Activated gamma-delta T cell treated with Interleukin-2 at 50 U/mL for 16 hours (primary cell): Measurements from ENCODE around the gene CTCFL.

Source experiments
- DNase-seq: peaks from one replicate; pipeline ENCODE4 v3.0.0-alpha.2; 2020

Gene CTCFL

DNA sequence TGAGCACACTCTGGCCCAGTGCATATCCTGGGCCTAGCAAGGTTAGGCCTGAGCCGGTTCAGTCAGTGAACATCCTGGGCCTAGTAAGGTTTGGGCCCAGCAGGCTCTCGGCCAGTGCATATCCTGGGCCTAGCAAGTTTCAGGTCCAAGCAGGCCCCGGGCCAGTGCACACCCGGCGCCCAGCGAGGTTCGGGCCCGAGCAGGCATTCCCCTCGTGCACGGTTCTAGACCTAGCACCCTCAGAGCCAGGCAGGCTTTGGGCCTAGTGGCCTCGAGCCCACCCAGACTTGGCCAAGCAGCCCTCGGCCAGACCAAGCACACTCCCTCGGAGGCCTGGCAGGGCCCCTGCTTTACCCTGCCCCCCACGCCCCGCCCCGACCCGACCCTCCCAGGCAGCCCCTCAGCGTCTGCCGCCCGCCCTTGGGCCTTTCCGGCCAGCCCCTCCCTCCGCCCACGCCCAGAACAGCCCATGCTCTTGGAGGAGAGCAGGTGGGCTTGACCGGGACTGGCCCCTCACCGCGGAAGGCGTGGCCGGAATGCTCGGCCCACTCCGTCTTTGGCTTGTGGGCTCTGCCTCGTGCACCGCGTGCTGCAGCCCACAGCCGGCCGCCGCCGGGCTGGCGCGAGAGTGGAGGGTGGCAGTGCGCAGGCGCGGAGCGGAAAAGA is at the start of gene CTCFL:
TSS of gene CTCFL (minus strand) at position 630 of the 666 bp plus-strand sequence. CDS start 935 bp downstream, outside the sequence.
- DNase-seq, result no peak

DNA sequence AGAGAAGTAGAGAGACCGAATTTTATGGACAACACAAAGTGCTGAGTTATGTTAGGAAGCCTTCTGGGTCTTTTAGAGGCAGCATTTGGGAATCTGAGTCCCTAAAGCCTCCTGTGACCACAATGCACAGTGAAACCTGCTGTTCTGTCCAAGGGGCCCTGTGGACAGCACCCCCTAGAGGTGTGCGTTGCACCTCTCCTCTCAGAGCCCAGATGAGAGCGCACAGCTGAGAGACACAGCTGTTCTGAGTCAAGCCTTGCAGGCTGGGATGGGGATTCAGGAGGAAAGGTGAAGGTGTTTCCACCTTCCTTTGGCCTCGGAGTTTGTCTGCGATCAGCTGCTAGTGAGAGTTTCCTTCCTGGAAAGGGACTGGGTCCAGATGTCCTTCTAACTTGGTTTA is 49.0 kb upstream of the CTCFL start:
- no peak for DNase-seq

DNA sequence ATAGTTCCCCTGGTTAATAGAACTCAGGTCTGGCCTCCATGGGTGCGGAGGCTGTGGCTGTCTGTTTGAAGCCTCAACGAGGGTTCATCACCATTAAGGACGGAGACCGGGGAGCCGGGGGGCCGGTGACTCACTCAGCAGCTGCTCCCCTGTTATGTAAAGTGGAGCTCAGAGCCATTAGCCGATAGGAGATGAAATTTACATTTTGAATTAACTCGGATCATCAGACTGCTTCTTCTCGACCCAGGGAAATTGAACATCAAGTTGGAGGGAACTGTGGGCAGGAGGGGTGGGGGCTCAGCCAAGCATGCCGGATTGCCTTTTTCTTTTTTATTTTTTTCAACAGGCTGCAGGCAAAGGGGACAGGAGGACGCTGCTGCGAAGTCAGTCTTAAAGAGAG is 48.3 kb upstream of the CTCFL start:
- DNase-seq, result no peak

- no peak for DNase-seq
These were observed 47.0 kb upstream of the CTCFL start for GRCh38 chr20:57571782-57572416.

DNA sequence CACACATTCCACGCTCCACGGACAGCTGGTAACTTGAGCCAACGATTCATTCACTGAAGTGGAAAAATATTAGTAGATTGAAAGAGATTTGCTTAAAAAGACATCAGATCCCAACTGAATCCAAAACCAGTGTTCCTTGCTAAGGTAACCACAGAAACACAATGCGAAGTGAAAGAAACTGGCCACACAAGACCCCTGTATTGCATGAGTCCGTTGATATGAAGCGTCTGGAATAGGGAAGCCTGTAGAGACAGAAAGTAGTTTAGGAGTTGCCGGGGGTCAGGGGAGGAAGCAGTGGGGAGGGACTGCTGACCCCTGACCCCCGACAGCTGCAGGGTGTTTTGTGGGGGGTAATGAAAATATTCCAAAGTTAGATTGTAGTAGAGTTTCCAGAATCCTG is 46.0 kb upstream of the CTCFL start:
- DNase-seq, result no peak

GRCh38 chr20:57570145-57570850 is 45.4 kb upstream of the CTCFL start:
- DNase-seq, result no peak

DNA sequence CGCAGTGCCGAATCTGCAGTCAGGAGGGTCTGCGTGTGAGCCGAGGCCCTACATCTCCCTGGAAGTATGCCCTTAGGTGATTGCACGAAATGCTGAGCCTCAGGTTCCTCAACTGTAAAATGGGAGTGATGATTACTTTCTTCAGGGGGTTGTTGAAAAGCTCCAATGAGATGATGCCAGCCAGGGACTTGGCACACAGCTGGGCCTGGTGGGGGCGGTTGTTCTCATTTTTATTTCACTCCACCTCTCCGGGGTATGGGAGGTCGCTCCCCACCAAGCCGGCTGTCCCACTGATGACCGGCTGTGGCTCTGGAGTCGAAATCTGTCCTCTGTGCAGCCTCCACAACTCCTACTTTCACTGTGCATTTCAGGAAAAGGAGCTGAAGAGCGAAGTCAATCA is 44.0 kb upstream of the CTCFL start:
- no peak for DNase-seq

DNA sequence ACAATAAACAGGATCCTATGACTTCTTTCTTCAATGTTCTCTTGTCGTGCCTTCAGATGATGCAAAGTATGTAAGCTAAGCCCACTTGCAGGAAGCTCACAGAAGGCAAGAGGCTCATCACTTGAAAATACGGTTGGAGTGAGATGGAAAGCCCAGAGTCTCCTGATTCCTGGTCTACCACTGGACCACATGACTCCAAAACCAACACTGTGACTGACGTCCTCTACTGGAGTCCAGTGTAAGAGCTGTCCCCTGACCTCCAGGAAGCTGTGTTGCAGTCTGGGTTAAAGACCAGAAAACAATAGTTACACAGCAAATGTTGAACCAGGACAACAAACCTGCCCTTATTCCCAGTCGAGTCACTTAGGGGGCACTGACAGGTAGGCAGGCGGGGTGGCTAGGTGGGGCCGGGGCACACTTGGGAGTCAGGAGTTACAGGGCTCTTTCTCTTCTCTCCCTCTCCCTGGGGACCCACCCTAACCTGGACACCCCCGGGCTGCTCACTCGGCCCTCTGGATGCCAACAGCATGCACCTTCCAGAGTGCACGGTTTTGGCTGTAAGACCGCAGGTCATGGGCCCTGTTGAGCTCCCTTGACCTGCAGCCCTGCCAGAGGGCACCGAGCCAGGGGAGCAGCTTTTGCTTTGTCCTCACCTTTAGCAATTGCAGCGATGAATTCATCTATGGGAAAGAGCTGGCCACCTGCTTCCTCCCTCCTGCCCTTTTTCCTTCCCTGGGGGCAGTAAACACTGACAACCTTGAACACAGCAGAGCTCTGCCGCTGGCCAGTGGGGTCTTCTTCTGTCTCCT is 43.4 kb upstream of the CTCFL start:
- no peak for DNase-seq

DNA sequence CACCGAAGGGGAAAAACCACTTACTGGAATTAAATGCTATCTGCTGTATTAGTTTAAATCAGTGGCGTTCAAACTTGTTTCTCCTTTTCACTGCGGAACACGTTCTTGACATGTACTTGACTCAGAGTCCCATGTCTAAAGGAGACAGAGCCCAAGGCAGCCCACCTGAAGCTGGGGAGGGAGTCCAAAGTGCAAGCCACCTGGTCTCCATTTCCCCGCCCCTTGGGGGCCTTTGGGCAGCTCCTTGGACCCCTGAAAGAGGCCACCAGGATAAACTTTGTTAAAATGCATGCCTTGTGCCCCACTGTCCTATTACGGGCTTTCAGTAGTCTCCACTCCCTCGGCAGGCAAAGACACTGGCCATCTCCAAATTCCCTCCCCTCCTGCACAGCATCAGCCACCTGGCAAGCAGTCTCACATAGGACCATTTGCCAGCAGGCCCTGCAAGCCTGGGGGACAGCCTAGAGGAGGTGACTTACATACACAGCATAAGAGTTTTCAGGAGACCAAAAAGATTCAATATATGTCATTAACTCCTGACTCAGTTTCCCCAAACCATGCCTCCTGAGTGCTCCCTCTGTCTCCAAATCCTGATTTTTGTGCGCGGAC is 42.6 kb upstream of the CTCFL start:
- DNase-seq, result no peak

DNA sequence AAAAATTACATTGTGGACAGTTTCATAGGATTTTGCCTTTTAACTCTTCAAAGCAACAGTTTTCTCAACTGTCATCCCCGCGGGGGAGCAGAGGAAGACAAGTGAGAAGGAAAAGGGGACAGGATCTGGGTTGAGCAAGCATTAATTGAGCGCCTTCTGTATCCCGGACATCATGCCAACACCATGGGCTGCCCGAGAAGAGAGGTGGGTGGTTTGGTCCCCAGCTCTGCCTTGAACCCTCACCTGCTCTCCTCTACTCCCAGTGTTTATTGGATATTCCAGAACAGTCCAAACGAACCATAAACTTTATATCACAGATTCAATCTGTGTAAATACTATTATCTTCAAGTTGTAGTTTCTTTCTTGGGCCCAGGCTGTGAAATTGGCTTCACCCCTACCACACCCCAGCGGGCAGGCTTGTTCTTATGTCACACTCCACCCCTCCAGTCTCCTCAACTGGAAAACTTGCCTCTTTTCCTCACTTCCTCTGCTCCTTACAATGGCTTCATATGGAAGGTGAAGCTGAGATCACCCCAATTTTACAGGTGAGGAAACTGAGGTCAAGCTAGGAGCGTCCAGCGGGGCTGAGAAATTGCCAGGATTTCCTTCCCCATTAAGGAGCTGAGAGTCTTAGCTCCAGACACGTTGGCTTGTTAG is 42.0 kb upstream of the CTCFL start:
- DNase-seq, result no peak

- DNase-seq, result no peak
These were observed 41.5 kb upstream of the CTCFL start for GRCh38 chr20:57566399-57566798.

GRCh38 chr20:57564951-57565642 is 40.2 kb upstream of the CTCFL start:
- DNase-seq, result no peak

GRCh38 chr20:57564180-57564802 is 39.4 kb upstream of the CTCFL start:
- DNase-seq, result no peak

DNA sequence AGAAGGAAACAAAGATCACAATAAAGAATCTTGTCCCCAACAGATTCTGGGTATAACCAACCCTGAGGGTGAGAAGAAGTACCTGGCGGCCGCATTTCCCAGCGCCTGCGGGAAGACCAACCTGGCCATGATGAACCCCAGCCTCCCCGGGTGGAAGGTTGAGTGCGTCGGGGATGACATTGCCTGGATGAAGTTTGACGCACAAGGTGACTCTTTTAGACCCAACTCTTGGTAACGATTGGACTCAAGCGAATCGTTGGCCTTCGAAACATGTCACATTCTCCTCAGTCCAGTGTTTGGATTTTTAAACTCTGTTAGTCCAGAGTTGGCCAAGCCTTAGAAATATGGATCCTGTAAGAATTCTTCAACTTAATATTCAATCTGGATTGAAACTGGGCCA is 38.6 kb upstream of the CTCFL start:
- no peak for DNase-seq

DNA sequence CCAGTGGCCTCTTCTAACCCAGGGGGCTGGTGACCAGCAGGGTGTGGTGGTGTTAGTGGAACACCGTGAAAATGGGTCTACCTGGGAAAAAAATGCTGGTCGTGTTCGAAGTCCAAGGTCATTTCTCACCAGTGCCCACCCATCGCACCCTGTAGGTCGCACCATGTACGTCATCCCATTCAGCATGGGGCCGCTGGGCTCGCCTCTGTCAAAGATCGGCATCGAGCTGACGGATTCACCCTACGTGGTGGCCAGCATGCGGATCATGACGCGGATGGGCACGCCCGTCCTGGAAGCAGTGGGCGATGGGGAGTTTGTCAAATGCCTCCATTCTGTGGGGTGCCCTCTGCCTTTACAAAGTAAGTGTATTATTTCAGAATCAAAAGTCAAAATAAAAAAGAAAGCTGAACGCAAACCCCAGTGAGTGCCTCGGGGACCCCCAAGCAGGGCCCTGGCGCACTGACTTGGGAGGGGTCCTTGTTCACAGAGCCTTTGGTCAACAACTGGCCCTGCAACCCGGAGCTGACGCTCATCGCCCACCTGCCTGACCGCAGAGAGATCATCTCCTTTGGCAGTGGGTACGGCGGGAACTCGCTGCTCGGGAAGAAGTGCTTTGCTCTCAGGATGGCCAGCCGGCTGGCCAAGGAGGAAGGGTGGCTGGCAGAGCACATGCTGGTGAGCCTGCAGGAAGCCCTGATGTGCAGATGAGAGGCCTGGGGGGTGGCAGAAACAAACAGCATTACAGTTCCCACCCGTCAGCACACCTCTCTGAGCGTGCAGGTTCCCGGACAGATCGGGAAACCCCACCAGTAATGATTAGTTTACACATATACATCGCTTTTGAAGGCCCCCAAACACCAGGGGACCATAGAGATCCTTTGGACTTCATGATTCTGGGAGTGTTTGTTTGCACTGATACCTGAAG is 37.9 kb upstream of the CTCFL start:
- no peak for DNase-seq

- no peak for DNase-seq
These were observed 36.7 kb upstream of the CTCFL start for GRCh38 chr20:57561356-57562279.

DNA sequence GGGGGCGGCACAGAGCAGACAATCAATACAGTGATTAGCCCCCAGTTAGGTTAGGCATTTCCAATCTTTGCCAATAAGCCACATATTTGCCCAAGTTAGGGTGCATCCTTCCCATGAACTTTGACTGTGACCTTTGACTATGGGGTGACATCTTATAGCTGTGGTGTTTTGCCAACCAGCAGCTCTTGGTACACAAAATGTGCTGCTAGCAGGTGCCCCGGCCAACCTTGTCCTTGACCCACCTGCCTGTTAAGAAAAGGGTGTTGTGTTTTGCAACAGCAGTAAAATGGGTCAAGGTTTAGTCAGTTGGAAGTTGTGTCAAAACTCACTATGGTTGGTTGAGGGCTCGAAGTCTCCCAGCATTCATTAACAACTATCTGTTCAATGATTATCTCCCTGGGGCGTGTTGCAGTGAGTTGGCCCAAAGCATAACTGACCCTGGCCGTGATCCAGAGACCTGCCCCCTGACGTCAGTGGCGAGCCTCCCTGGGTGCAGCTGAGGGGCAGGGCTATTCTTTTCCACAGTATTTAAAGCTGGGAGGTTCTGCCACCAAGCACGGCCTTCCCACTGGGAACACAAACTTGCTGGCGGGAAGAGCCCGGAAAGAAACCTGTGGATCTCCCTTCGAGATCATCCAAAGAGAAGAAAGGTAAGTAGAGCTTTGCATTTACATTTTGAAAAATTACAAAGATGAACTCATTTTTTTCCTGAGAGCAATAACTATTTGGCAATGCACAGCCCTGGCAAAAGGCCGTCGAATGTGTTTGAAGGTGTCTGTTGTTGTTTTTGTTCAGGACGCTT is 35.8 kb upstream of the CTCFL start, which contains the start of gene PCK1:
TSS of gene PCK1 (plus strand) at position 557 of the 802 bp plus-strand sequence. CDS start 302 bp downstream, outside the sequence.
- DNase-seq, result no peak
